Ovary (tissue), 9 donors: Measurements from ENCODE around the gene HRG. TPM values are rescaled to one million over a fixed set of nuclear protein-coding genes. Genes with fewer than 3 reads are reported as not detected.

Experiments
- DNase-seq, 5 donors: peaks; one replicate each; pipeline ENCODE4 v3.0.0-alpha.2; 2019 to 2020
- H3K27ac ChIP-seq, 2 donors: fragments of 200-600 bp; one replicate each; pipeline versions ENCODE4 v1.5.1 to v1.8.0; 2019 to 2022
- H3K27me3 ChIP-seq: fragments of 200-600 bp; one replicate; pipeline ENCODE4 v1.8.0; 2022
- H3K36me3 ChIP-seq: fragments of 200-600 bp; sonication (generic); one replicate; pipeline ENCODE4 v1.5.1; 2019
- H3K4me1 ChIP-seq: one replicate; pipeline ENCODE4 v1.8.1; 2013; ENCODE audit warnings: mild to moderate bottlenecking, moderate library complexity; ENCODE audit not compliant: insufficient read depth
- H3K4me3 ChIP-seq: fragments of 200-600 bp; sonication (generic); one replicate; pipeline ENCODE4 v1.5.1; 2017
- H3K9me3 ChIP-seq, 2 donors: fragments of 200-600 bp in 1 of 2; sonication (generic) in 1 of 2; one replicate each; pipeline versions ENCODE4 v1.5.1 to v1.8.1; 2013 to 2019; ENCODE audit warnings: mild to moderate bottlenecking in 1 of 2, moderate library complexity in 1 of 2
- CTCF ChIP-seq, 3 donors: fragments of 450-650 bp in 2 of 3; fragments of 200-600 bp in 1 of 3; IDR thresholded peaks; one replicate each; pipeline versions ENCODE4 v1.5.1 to v1.8.0; 2016 to 2022; ENCODE audit warnings: antibody characterized with exemption in 3 of 3, mild to moderate bottlenecking in 1 of 3
- EP300 ChIP-seq: sonication (generic); formaldehyde crosslinking; IDR thresholded peaks from one replicate; pipeline ENCODE4 v1.6.1; 2017; ENCODE audit warnings: antibody characterized with exemption
- POLR2A ChIP-seq: fragments of 450-650 bp; IDR thresholded peaks from one replicate; pipeline ENCODE4 v1.6.1; 2017; ENCODE audit warnings: antibody characterized with exemption, mild to moderate bottlenecking, moderate library complexity
- WGBS, 3 donors: extraction: QIAGEN DNeasy Blood & Tissue Kit in 1 of 3; methylation state at CpG; one replicate each; pipeline versions ENCODE4 v1.1.5 to v1.1.7; 2013 to 2017; 5-methylcytosine and 5-hydroxymethylcytosine counted together
- intact Hi-C, 4 donors: fragments of 100-400 bp; cut with DNase I; formaldehyde crosslinking; loops; one replicate each; pipeline versions ENCODE4 v1.11.0 to v1.15.1; 2022 to 2023
- polyA plus RNA-seq, 2 donors: library from polyadenylated mRNA; stranded (reverse); fragments of 200-250 nt in 1 of 2; fragments of 350-450 nt in 1 of 2; fragmentation: Illumina TruSeq in 1 of 2; extraction: RNeasy Lipid Tissue Mini Kit (QIAGEN cat#74804) in 1 of 2; gene quantifications; one replicate each; pipeline ENCODE4 v1.2.3, GENCODE V29; 2013 to 2014
- total RNA-seq, 7 donors: library from RNA; depleted of rRNA in 2 of 7; stranded (reverse); fragments of >200 nt in 2 of 7; fragmentation: NEBNext Ultra II Directional in 3 of 7; extraction: Animal tissue kit (Norgen Biotek cat#: 25700) in 3 of 7; gene quantifications; one replicate each; pipeline versions ENCODE4 v1.1.0 to v1.2.4, GENCODE V29; 2016 to 2023
- donor health status: DM: no; HTN: no; CAD: no; lungs with moderate emphysema.
- donor health status: DM: no; HTN: no; CAD: no.
- donor health status: Bipolar disorder and iron deficiency.
- donor health status: DM: yes; HTN: yes; CAD: no.
- donor health status: DM: no; HTN: no; CAD: no.
- donor health status: DM: yes; HTN: yes; CAD: no.

The HRG gene
- total and polyA plus RNA-seq, 9 donors: 0.13 TPM; not detected in 8

GRCh38 chr3:186670155-186670554 is 4.3 kb downstream of the HRG start:
- no peaks in the 10 kb centered on the region for H3K4me1 ChIP-seq
- H3K36me3 ChIP-seq: no peaks in the 10 kb centered on the region
- TF ChIP-seq CTCF (IDR thresholded peaks at IDR 0.05): no peak
- no peak for TF ChIP-seq POLR2A
- no peak for TF ChIP-seq EP300

DNA sequence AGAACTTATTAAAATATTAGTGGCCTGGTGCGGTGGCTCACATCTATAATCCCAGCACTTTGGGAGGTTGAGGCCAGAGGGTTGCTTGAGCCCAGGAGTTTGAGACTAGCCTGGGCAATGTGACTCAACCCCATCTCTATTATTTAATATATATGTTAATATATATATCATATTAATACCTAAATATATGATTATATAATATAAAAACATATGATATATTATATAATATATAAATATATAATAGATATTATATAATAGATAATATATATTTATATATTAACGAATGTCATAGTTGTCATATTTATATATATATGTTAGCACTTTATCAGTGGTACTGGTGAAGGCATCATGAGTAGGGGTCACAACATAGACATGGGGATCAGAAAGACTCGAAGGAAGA is 5.2 kb downstream of the HRG start:
- TF ChIP-seq EP300: no peak
- no peak for TF ChIP-seq POLR2A
- no peak for TF ChIP-seq CTCF (IDR thresholded peaks at IDR 0.05)
- WGBS, 3 donors: 81 to 88% (median 86%) methylated on average over 3 of the region's 3 CpGs

More at GRCh38 chr3:186670155-186670554, 4.3 kb downstream of the HRG start:
- H3K4me3 ChIP-seq: no peak overlapping the region
- no peaks in the 10 kb centered on the region for H3K9me3 ChIP-seq
- H3K27me3 ChIP-seq: no peaks in the 10 kb centered on the region
- no peak overlapping the region for H3K27ac ChIP-seq
- intact Hi-C loops: no loop called here
- DNase-seq: no peak

DNA sequence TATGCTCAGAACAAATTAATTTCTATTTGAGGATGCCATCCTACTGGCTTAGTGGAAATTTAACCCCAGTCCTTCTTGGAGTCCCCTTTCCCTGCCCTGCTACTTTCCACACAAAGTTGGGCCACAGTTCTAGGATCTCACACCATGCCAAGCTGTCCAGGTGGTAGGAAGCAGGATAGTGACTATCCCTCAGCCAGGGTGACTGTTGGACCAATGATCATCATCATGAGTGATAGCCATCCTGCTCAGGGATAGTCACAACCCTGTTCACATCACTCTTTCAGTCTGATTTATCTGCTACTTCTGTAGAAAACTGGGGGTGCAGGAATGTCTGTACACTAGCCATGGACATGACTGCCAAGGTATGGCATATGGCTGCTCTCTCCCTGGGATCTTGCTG is 12.8 kb downstream of the HRG start:
- intact Hi-C loops: no loop called here
- no peak for DNase-seq

More for the DNA sequence above, 5.2 kb downstream of the HRG start:
- Histone ChIP-seq H3K27me3 (no peaks in the 10 kb centered on the region), H3K9me3 (no peaks in the 10 kb centered on the region), H3K36me3 (no peaks in the 10 kb centered on the region), H3K4me3 (no peak overlapping the region), H3K27ac (no peak overlapping the region), H3K4me1 (no peaks in the 10 kb centered on the region)
- no peak for DNase-seq
- intact Hi-C loops: no loop called here

DNA sequence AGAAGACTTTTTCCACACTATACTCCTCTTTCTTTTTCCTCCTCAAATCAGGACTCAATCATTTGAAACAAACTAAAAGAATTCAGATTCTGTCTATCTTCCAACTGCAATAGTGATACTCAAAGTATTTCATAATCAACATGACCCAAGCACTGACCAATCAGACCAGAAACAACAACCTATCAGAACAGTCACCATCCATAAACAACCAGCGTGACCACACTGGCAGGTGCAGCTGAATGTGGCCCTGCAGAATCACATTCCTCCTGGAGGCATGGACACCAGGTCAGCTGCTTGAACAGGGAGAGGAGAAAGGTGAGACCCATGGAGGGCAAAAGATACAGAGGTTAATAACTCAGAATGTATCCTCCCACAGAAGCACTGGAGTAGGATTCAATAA is 13.3 kb downstream of the HRG start:
- Histone ChIP-seq H3K27me3 (no peaks in the 10 kb centered on the region), H3K27ac (no peak overlapping the region), H3K4me1 (no peaks in the 10 kb centered on the region), H3K36me3 (no peaks in the 10 kb centered on the region), H3K4me3 (no peak overlapping the region), H3K9me3 (no peaks in the 10 kb centered on the region)
- TF ChIP-seq CTCF (IDR thresholded peaks at IDR 0.05) (no peak), EP300 (no peak), POLR2A (no peak)
- intact Hi-C loops: no loop called here
- no peak for DNase-seq
- 44 to 59% (median 53%) methylated on average over 1 of the region's 1 CpG for WGBS, 3 donors

More for the DNA sequence above, 12.8 kb downstream of the HRG start:
- Histone ChIP-seq H3K36me3 (no peaks in the 10 kb centered on the region), H3K9me3 (no peaks in the 10 kb centered on the region), H3K27ac (no peak overlapping the region), H3K4me1 (no peaks in the 10 kb centered on the region), H3K27me3 (no peaks in the 10 kb centered on the region), H3K4me3 (no peak overlapping the region)
- no peak for TF ChIP-seq CTCF (IDR thresholded peaks at IDR 0.05)

DNA sequence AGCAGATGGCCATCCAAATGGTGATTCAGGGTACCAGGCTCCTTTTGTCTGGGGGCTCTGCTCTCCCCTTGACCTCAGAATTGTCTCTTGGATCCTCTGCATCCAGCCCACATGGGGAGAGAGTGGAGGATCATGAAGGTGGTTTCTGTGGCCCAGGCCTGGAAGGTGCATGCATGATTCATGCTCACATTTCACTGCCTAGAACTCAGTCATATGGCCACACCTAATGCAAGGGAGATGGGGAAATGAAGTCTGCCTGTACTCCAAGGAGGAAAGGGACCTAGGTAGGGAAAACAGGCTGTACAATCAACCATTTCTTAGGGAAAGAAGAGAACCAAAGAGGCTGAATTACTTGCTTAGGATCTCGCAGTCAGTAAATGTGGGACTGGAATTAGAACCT is 15.1 kb downstream of the HRG start:
- H3K36me3 ChIP-seq: no peaks in the 10 kb centered on the region
- no peaks in the 10 kb centered on the region for H3K27me3 ChIP-seq
- TF ChIP-seq POLR2A (no peak), EP300 (no peak), CTCF (IDR thresholded peaks at IDR 0.05) (no peak)
- H3K4me3 ChIP-seq: no peak overlapping the region
- WGBS, 3 donors: 86 to 100% (median 96%) methylated on average over 1 of the region's 1 CpG
- no peak for DNase-seq
- H3K9me3 ChIP-seq: peaks cover 0 to 3% of the 10 kb centered on the region in 2 donors
- H3K27ac ChIP-seq: no peak overlapping the region
- H3K4me1 ChIP-seq: no peaks in the 10 kb centered on the region
- intact Hi-C loops: no loop called here
